GM10248 (cell line): ENCODE data around the gene SNTG2.

Experiments
- CTCF ChIA-PET: fragments of 300-600 bp; sonication (Branson Sonifier 250); formaldehyde crosslinking; extraction: SDS; loops from one replicate; lab custom pipeline; 2021; ENCODE audit warnings: antibody characterized with exemption; lab: Yijun Ruan, JAX
- POLR2A ChIA-PET: fragments of 350-650 bp; sonication (Branson Sonifier 250); formaldehyde crosslinking; extraction: SDS; loops from one replicate; lab custom pipeline; 2020; ENCODE audit warnings: antibody characterized with exemption; lab: Yijun Ruan, JAX
- DNase-seq: peaks from one replicate; pipeline ENCODE4 v3.0.0; 2012; ENCODE audit errors: extremely low spot score
- TF ChIP-seq, protein P1 (sequence below): IDR thresholded peaks from 2 replicates; pipeline ENCODE4 v1.5.1; 2012; ENCODE audit warnings: mild to moderate bottlenecking, low read depth; ENCODE audit errors: extremely low read depth, missing control alignments, control extremely low read depth

Gene SNTG2

DNA sequence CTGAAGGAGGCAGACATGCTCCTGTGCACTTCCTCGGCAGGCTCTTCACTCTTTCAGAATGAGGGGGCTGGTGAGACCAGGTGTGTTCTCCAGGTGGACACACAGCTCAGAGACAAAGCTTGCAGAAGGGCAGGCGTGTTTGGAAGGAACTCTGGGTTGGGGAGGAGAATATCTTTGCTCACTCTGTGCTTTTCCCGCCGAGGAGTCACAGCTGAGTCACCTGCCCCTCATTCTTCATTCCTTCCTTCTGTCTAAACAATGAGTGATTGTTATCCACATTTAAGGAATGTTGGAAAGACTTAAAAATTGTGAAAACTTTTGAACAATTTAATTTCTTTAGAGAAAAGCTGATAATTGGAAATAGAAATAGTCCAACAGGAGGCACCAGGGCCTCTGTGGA, 336.3 kb downstream of the SNTG2 start:
- POLR2A ChIA-PET = no interaction called here
- no peak for DNase-seq
- CTCF ChIA-PET = no interaction called here
- TF ChIP-seq, protein P1, sequence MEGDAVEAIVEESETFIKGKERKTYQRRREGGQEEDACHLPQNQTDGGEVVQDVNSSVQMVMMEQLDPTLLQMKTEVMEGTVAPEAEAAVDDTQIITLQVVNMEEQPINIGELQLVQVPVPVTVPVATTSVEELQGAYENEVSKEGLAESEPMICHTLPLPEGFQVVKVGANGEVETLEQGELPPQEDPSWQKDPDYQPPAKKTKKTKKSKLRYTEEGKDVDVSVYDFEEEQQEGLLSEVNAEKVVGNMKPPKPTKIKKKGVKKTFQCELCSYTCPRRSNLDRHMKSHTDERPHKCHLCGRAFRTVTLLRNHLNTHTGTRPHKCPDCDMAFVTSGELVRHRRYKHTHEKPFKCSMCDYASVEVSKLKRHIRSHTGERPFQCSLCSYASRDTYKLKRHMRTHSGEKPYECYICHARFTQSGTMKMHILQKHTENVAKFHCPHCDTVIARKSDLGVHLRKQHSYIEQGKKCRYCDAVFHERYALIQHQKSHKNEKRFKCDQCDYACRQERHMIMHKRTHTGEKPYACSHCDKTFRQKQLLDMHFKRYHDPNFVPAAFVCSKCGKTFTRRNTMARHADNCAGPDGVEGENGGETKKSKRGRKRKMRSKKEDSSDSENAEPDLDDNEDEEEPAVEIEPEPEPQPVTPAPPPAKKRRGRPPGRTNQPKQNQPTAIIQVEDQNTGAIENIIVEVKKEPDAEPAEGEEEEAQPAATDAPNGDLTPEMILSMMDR = no peak

DNA sequence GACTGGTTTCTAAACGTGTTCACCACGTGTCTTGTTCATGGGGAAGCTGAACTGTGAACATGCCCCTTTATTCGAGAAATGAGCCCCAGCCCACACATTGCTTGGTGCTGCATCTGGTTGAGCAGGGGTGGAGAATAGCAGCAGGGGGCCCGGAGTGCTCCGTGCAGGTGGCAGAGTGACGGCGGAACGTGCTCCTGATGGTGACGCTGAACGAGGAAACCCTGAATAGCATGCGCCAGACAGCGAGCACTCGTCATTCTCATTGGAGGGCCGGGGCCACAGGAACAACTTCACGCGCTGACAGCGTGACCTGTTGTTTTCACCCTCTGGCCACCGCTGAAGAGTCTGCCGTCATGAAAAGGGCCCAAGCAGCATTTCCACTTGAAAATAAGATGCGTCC, 336.8 kb downstream of the SNTG2 start:
- TF ChIP-seq, protein P1 = no peak
- DNase-seq = no peak
- POLR2A ChIA-PET = no interaction called here
- CTCF ChIA-PET = no interaction called here

DNA sequence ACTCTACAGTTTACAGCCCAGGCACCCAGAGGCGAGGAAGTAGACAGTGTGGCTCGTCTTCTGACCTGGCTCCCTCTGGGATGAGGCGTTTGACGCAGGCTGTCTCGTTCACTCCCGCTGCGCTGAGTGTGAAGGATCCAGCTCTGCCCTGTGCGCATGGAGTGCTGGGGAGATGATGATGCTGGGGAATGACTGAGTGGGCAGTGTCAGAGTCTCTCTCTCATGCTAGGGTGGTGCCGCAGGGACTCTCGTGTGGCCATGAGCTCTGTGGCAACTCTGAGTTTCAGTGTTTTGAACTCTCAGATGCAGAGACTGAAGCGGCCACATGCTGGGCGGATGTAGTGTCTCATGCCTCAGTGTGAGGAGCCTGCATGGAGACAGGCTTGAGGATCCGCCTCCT, 344.3 kb downstream of the SNTG2 start:
- TF ChIP-seq, protein P1 = no peak

DNA sequence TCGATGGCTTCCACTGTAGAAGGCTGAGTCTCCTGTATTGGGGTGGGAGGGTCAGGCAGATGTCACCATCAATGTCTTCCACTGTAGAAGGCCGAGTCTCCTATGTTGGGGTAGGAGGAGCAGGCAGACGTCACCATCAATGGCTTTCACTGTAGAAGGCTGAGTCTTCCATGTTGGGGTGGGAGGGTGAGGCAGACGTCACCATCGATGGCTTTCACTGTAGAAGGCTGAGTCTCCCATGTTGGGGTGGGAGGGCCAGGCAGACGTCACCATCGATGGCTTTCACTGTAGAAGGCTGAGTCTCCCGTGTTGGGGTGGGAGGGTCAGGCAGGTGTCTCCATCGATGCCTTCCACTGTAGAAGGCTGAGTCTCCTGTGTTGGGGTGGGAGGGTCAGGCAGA, 345.1 kb downstream of the SNTG2 start:
- no peak for DNase-seq

More for the DNA sequence above, 344.3 kb downstream of the SNTG2 start:
- POLR2A ChIA-PET = no interaction called here
- CTCF ChIA-PET = no interaction called here
- no peak for DNase-seq

DNA sequence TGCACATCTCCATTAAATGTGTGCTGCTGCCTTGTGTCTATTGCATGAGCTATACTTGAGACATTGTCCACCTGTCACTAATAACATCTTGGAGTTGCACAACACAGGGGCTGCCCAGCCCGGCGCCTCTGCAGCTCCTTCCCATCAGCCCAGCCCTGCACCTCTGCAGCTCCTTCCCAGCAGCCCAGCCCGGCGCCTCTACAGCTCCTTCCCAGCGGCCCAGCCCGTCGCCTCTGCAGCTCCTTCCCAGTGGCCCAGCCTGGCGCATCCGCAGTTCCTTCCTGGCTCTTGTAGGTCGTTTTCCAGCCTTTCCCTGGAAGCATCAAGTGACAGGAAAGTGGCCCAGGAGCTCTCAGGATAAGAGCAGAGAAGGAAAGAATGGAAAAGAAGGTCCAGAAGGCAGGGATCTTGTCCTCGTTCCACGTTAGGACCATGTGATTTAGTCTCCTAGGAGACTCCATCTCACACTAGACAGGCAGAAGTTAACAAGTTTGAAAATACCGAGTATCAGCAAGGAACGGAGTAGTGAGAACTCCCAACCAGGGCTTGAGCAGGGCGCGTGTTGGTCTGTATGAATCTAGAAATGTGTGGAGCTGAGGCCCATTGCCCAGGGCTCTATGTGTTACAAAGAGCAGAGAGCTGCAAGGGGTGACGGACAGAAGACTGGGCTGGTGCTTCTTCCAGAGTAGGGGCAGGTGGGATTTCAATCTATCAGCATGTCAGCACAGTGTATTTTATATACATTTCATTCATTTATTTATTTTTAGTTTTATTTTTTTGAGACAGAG, 346.9 kb downstream of the SNTG2 start:
- ChIA-PET POLR2A (no interaction called here), CTCF (no interaction called here)
- TF ChIP-seq, protein P1 = no peak
- DNase-seq = no peak

More for the DNA sequence above, 345.1 kb downstream of the SNTG2 start:
- CTCF ChIA-PET = no interaction called here
- POLR2A ChIA-PET = no interaction called here
- TF ChIP-seq, protein P1 = no peak

DNA sequence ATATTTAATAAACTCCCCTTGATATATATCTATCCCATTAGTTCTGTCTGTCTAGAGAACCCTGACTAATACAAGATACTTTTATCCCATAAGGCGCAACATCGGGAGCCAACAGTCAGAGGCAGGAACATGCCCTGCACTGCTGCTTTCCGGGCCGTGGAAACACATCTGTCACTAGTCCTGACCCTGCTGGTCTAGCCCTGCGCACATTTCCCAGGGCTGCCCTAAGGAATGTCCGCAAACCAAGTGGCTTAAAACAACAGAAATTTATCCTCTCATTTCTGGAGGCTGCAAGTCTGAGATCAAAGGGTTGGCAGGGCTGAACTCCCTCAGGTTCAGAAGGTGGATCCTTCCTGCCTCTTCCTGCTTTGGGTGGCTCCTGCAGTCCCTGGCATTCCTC, 348.4 kb downstream of the SNTG2 start:
- ChIA-PET POLR2A (no interaction called here), CTCF (no interaction called here)
- TF ChIP-seq, protein P1 = no peak
- no peak for DNase-seq
